HepG2 (cell line): ENCODE results near the gene HTRA2. TPM values are rescaled to one million over a fixed set of nuclear protein-coding genes. Genes with fewer than 3 reads are reported as not detected.

Experiments
- ATAC-seq: fragments of 200-7000 bp; cut with Tn5 transposase; 3 replicates; pipeline ENCODE4 v1.9.1; 2020; ENCODE audit warnings: mild to moderate bottlenecking, moderate library complexity
- BruUV-seq: library from RNA; stranded (reverse); fragments of 400-500 nt; replicated peaks from 2 replicates; lab custom pipeline; 2021; lab: Mats Ljungman, UMichigan
- CTCF ChIA-PET: fragments of 300-600 bp; formaldehyde crosslinking; extraction: SDS; loops from one replicate; lab custom pipeline; 2021; ENCODE audit warnings: low total read pairs, inconsistent platforms, low intra/inter-chr PET ratio; lab: Yijun Ruan, JAX
- POLR2A ChIA-PET: fragments of 350-600 bp; sonication (Branson Sonifier 250); formaldehyde crosslinking; loops from one replicate; lab custom pipeline; 2020; ENCODE audit warnings: antibody characterized with exemption, inconsistent platforms; lab: Yijun Ruan, JAX
- DNase-seq: peaks from one replicate; pipeline ENCODE4 v3.0.0-alpha.2; 2015; ENCODE audit warnings: low spot score
- FAIRE-seq: peaks from 3 replicates; lab custom pipeline; 2011; peaks lifted over from hg19 to GRCh38; lab: Jason Lieb, UNC
- H2AFZ ChIP-seq: one replicate; pipeline ENCODE4 v1.6.1; 2011; ENCODE audit warnings: low read length, inconsistent platforms
- H3K27ac ChIP-seq: fragments of 300-600 bp; 3 replicates; pipeline ENCODE4 v1.8.0; 2011; ENCODE audit warnings: mixed run types, mild to moderate bottlenecking, mixed read lengths, low read length, inconsistent platforms; ENCODE audit not compliant: insufficient read depth; ENCODE audit errors: extremely low read length
- H3K27me3 ChIP-seq, 2 experiments: fragments of 200-600 bp in 1 of 2; 2 replicates in 1 of 2; 3 replicates in 1 of 2; pipeline versions ENCODE4 v1.6.0 to v1.8.0; 2011; ENCODE audit warnings: low read length in 2 of 2, mild to moderate bottlenecking in 2 of 2, moderate library complexity in 2 of 2, inconsistent platforms in 1 of 2; ENCODE audit not compliant: insufficient read depth in 2 of 2, control insufficient read depth in 1 of 2
- H3K36me3 ChIP-seq, 2 experiments: fragments of 200-600 bp in 1 of 2; replicated peaks in 1 of 2; 2 replicates in 1 of 2; 3 replicates in 1 of 2; pipeline versions ENCODE4 v1.5.1 to v1.8.0; 2011; ENCODE audit warnings: low read length in 2 of 2, inconsistent platforms in 1 of 2; ENCODE audit not compliant: insufficient read depth in 2 of 2, control insufficient read depth in 1 of 2
- H3K4me1 ChIP-seq: 2 replicates; pipeline ENCODE4 v1.5.1; 2012; ENCODE audit warnings: low read length, inconsistent platforms; ENCODE audit not compliant: insufficient read depth
- H3K4me2 ChIP-seq: 2 replicates; pipeline ENCODE4 v1.6.0; 2011; ENCODE audit warnings: low read depth, low read length, inconsistent platforms
- H3K4me3 ChIP-seq, 3 experiments: fragments of 200-600 bp in 1 of 3; sonication (generic), shearing (Covaris generic) in 1 of 3; replicated peaks in 1 of 3; 2 replicates each; pipeline ENCODE4 v1.5.1; 2011 to 2016; ENCODE audit warnings: low read length in 3 of 3, inconsistent platforms in 2 of 3, low read depth in 2 of 3, mild to moderate bottlenecking in 2 of 3, control low read depth in 1 of 3, mixed read lengths in 1 of 3; ENCODE audit not compliant: insufficient read depth in 1 of 3
- H3K79me2 ChIP-seq: one replicate; pipeline ENCODE4 v1.6.1; 2011; ENCODE audit warnings: low read length, inconsistent platforms; ENCODE audit not compliant: insufficient read depth
- H3K9ac ChIP-seq: 2 replicates; pipeline ENCODE4 v1.6.0; 2011; ENCODE audit warnings: mild to moderate bottlenecking, low read depth, low read length, inconsistent platforms; ENCODE audit not compliant: insufficient read depth
- H3K9me3 ChIP-seq: 2 replicates; pipeline ENCODE4 v1.5.1; 2012; ENCODE audit warnings: mild to moderate bottlenecking, low read length
- H4K20me1 ChIP-seq: 2 replicates; pipeline ENCODE4 v1.6.0; 2011; ENCODE audit warnings: inconsistent platforms, mild to moderate bottlenecking, low read length, moderate library complexity; ENCODE audit not compliant: insufficient read depth
- GABPA ChIP-seq, 2 experiments: IDR thresholded peaks; 2 replicates each; pipeline ENCODE4 v1.6.1; 2011 to 2016; ENCODE audit warnings: low read depth in 2 of 2, low read length in 1 of 2, missing biosample characterization in 1 of 2, missing genetic modification characterization in 1 of 2
- GABPB1 ChIP-seq: IDR thresholded peaks from 2 replicates; pipeline ENCODE4 v1.6.1; 2016; ENCODE audit warnings: mild to moderate bottlenecking, missing genetic modification reagents, moderate library complexity, missing compliant biosample characterization
- HMGXB3 ChIP-seq: sonication (generic); formaldehyde crosslinking; IDR thresholded peaks from 2 replicates; pipeline ENCODE4 v1.4.0; 2020; ENCODE audit warnings: missing genetic modification reagents, borderline replicate concordance
- MIER3 ChIP-seq: IDR thresholded peaks from 2 replicates; pipeline ENCODE4 v1.6.1; 2016; ENCODE audit warnings: missing compliant biosample characterization, borderline replicate concordance
- NFYB ChIP-seq: sonication (generic); formaldehyde crosslinking; IDR thresholded peaks from 2 replicates; pipeline ENCODE4 v1.4.0; 2020; ENCODE audit warnings: missing genetic modification reagents
- SNRNP70 ChIP-seq: fragments of 200-400 bp; formaldehyde crosslinking; IDR thresholded peaks from 2 replicates; pipeline ENCODE4 v1.6.1; 2017; ENCODE audit warnings: mild to moderate bottlenecking, low read depth, low read length, moderate library complexity
- SP2 ChIP-seq: sonication (generic); formaldehyde crosslinking; IDR thresholded peaks from 2 replicates; pipeline ENCODE4 v1.5.1; 2020; ENCODE audit warnings: mild to moderate bottlenecking, missing genetic modification reagents
- ZBTB40 ChIP-seq, 2 experiments: fragments of 450-650 bp in 1 of 2; sonication (generic) in 1 of 2; formaldehyde crosslinking in 1 of 2; IDR thresholded peaks; 2 replicates each; pipeline versions ENCODE4 v1.6.1 to v1.8.0; 2016 to 2022; ENCODE audit warnings: antibody characterized with exemption in 1 of 2, mild to moderate bottlenecking in 1 of 2, missing genetic modification reagents in 1 of 2
- ZNF205 ChIP-seq: IDR thresholded peaks from 2 replicates; pipeline ENCODE4 v1.6.1; 2018; ENCODE audit warnings: missing biosample characterization, missing genetic modification reagents
- whole genome bisulfite sequencing: methylation state at CpG from one replicate; pipeline ENCODE4 v1.1.6; 2017; ENCODE audit warnings: low lambda C conversion rate; 5-methylcytosine and 5-hydroxymethylcytosine counted together
- in situ Hi-C: cut with HindIII; loops from 2 replicates; pipeline ENCODE4 v1.10.0; 2017; ENCODE audit warnings: low pct_unique_long_range_greater_than_20kb; ENCODE audit not compliant: extremely low pct_ligation_motif_present
- intact Hi-C: fragments of 100-400 bp; cut with micrococcal nuclease; formaldehyde crosslinking; loops from one replicate; pipeline ENCODE4 v1.10.0; 2022; ENCODE audit not compliant: unreplicated experiment
- polyA plus RNA-seq, 8 experiments: library from polyadenylated mRNA; depleted of rRNA in 3 of 8; stranded (reverse) in 7 of 8; unstranded in 1 of 8; fragments of >200 nt; fragmentation: Illumina TruSeq in 4 of 8; extraction: Trizol in 4 of 8; gene quantifications; 2 replicates each; pipeline versions ENCODE4 v1.2.1 to v1.2.3, GENCODE V29; 2011 to 2016; ENCODE audit warnings: low read depth in 4 of 8, missing spikeins in 1 of 8, mixed read lengths in 1 of 8; ENCODE audit not compliant: insufficient read depth in 1 of 8
- total RNA-seq, 5 experiments: library from RNA; depleted of rRNA; stranded (reverse); fragments of >200 nt; fragmentation: Illumina TruSeq; extraction: Trizol; gene quantifications; 2 replicates each; pipeline ENCODE4 v1.2.3, GENCODE V29; 2016; ENCODE audit warnings: low read depth in 1 of 5

The HTRA2 gene
- total and polyA plus RNA-seq, 2 of the 13 experiments (the other 11 are each of a cell fraction or from before 2014, with no cell fraction given) = 47.7 to 50.3 TPM

GRCh38 chr2:74577448-74577847 is 47.7 kb downstream of the HTRA2 start:
- no peak overlapping the region for H3K27ac ChIP-seq
- H3K9ac ChIP-seq = no peak overlapping the region
- in situ Hi-C loops (no loop called here), intact Hi-C loops (no loop called here)
- peak overlapping the region; percentile 20 for H2AFZ ChIP-seq
- 0 out of 2 replicates have a peak overlapping the region, but pooled peaks have one; percentile 21 for H3K4me2 ChIP-seq
- TF ChIP-seq GABPA (IDR thresholded peaks at IDR 0.05; ENCODE audit: low read depth, low read length) (peak; percentile 65), GABPA (CRISPR knock-in tag; IDR thresholded peaks at IDR 0.05; ENCODE audit: low read depth) (peak; percentile 87), GABPB1 (CRISPR knock-in tag) (peak; percentile 67), SP2 (CRISPR knock-in tag) (peak; percentile 32; the same call in 1 of the 2 replicates), NFYB (CRISPR knock-in tag) (0 out of 2 replicates have a peak, but pooled peaks have one; percentile 22), SNRNP70 (no peak), ZBTB40 (IDR thresholded peaks at IDR 0.05) (peak; percentile 15; the same call in 1 of the 2 replicates), ZBTB40 (CRISPR knock-in tag; IDR thresholded peaks at IDR 0.05) (no peak), ZNF205 (CRISPR knock-in tag) (no peak), MIER3 (CRISPR knock-in tag) (no peak), HMGXB3 (CRISPR knock-in tag) (no peak)
- ATAC-seq (peak; percentile 59; the same call in 2 of the 3 replicates), DNase-seq (no peak), FAIRE-seq (no peak)
- no peaks in the 10 kb centered on the region for H3K79me2 ChIP-seq
- ChIA-PET POLR2A (no interaction called here), CTCF (no interaction called here)
- 0% methylated on average over 2 of the region's 2 CpGs for WGBS
- BruUV-seq = no TSS peak
- H3K9me3 ChIP-seq = no peaks in the 10 kb centered on the region
- peaks cover 0 to 27% of the 10 kb centered on the region in 2 experiments; a peak in 4 of 5 replicates for H3K27me3 ChIP-seq
- H3K4me1 ChIP-seq = peaks cover 4% of the 10 kb centered on the region
- H3K36me3 ChIP-seq = no peaks in the 10 kb centered on the region
- H4K20me1 ChIP-seq = no peaks in the 10 kb centered on the region
- H3K4me3 ChIP-seq = no peak overlapping the region
